ENCODE data around the gene COL25A1.

COL25A1 gene

GRCh38 chr4:109046471-109047201 is 255.8 kb downstream of the COL25A1 start:
- no peak for DNase-seq (ENCODE audit: extremely low spot score)
- POLR2A ChIA-PET: no interaction called here
- TF ChIP-seq SP1 (IDR thresholded peaks at IDR 0.05) (no peak), ZNF384 (IDR thresholded peaks at IDR 0.05) (no peak), ARNT (IDR thresholded peaks at IDR 0.05) (no peak)
- CTCF ChIA-PET: interaction anchor here (1.3 kb wide), 1 partner anchor 9 kb away, joined by 4 read pairs; no protein-coding TSS in a partner anchor

GRCh38 chr4:109044431-109044830 is 258.0 kb downstream of the COL25A1 start:
- ChIA-PET CTCF (no interaction called here), POLR2A (no interaction called here)
- no peak for DNase-seq (ENCODE audit: extremely low spot score)
- TF ChIP-seq PKNOX1 (IDR thresholded peaks at IDR 0.05): no peak
- no peak for TF ChIP-seq FOXK2 (IDR thresholded peaks at IDR 0.05)
- TF ChIP-seq SP1 (IDR thresholded peaks at IDR 0.05): no peak
- TF ChIP-seq HDGF (IDR thresholded peaks at IDR 0.05; ENCODE audit: borderline replicate concordance): no peak
- no peak for TF ChIP-seq NFRKB (IDR thresholded peaks at IDR 0.05)
- TF ChIP-seq L3MBTL2 (conservative IDR thresholded peaks at IDR 0.05): no peak
- TF ChIP-seq ELF4 (IDR thresholded peaks at IDR 0.05): no peak
- TF ChIP-seq BHLHE40 (IDR thresholded peaks at IDR 0.05; ENCODE audit: borderline replicate concordance): no peak
- TF ChIP-seq TARDBP (IDR thresholded peaks at IDR 0.05): no peak
- TF ChIP-seq LEF1 (IDR thresholded peaks at IDR 0.05; ENCODE audit: borderline replicate concordance): no peak
- TF ChIP-seq FOXA1 (IDR thresholded peaks at IDR 0.05): no peak
- TF ChIP-seq ZNF384 (IDR thresholded peaks at IDR 0.05): no peak
- no peak for TF ChIP-seq FOXM1 (IDR thresholded peaks at IDR 0.05; ENCODE audit: borderline replicate concordance)
- TF ChIP-seq ARNT (IDR thresholded peaks at IDR 0.05): no peak
- no peak for TF ChIP-seq CTBP1 (IDR thresholded peaks at IDR 0.05; ENCODE audit: borderline replicate concordance)
- no peak for TF ChIP-seq SUZ12 (IDR thresholded peaks at IDR 0.05)

GRCh38 chr4:109043286-109043685 is 259.2 kb downstream of the COL25A1 start:
- ChIA-PET CTCF (no interaction called here), POLR2A (no interaction called here)
- peak; percentile 87 for TF ChIP-seq PKNOX1 (IDR thresholded peaks at IDR 0.05)
- no peak for TF ChIP-seq L3MBTL2 (conservative IDR thresholded peaks at IDR 0.05)
- DNase-seq (ENCODE audit: extremely low spot score): no peak

GRCh38 chr4:109041463-109042360 is 260.7 kb downstream of the COL25A1 start:
- no peak for DNase-seq (ENCODE audit: extremely low spot score)
- POLR2A ChIA-PET: no interaction called here
- no peak for TF ChIP-seq ZNF384 (IDR thresholded peaks at IDR 0.05)
- TF ChIP-seq PKNOX1 (IDR thresholded peaks at IDR 0.05): no peak
- no peak for TF ChIP-seq LEF1 (IDR thresholded peaks at IDR 0.05; ENCODE audit: borderline replicate concordance)
- no peak for TF ChIP-seq TARDBP (IDR thresholded peaks at IDR 0.05)
- TF ChIP-seq CTBP1 (IDR thresholded peaks at IDR 0.05; ENCODE audit: borderline replicate concordance): no peak
- no peak for TF ChIP-seq SP1 (IDR thresholded peaks at IDR 0.05)
- TF ChIP-seq BHLHE40 (IDR thresholded peaks at IDR 0.05; ENCODE audit: borderline replicate concordance): no peak
- no peak for TF ChIP-seq HDGF (IDR thresholded peaks at IDR 0.05; ENCODE audit: borderline replicate concordance)
- TF ChIP-seq SUZ12 (IDR thresholded peaks at IDR 0.05): no peak
- no peak for TF ChIP-seq FOXK2 (IDR thresholded peaks at IDR 0.05)
- no peak for TF ChIP-seq FOXA1 (IDR thresholded peaks at IDR 0.05)
- TF ChIP-seq ARNT (IDR thresholded peaks at IDR 0.05): no peak
- TF ChIP-seq ELF4 (IDR thresholded peaks at IDR 0.05): no peak
- no peak for TF ChIP-seq NFRKB (IDR thresholded peaks at IDR 0.05)
- CTCF ChIA-PET: no interaction called here

- no peak for TF ChIP-seq HDGF (IDR thresholded peaks at IDR 0.05; ENCODE audit: borderline replicate concordance)
- DNase-seq (ENCODE audit: extremely low spot score): no peak
- ChIA-PET CTCF (no interaction called here), POLR2A (no interaction called here)
These were observed 262.0 kb downstream of the COL25A1 start for GRCh38 chr4:109040441-109040840.

- ChIA-PET CTCF (no interaction called here), POLR2A (no interaction called here)
- no peak for TF ChIP-seq BHLHE40 (IDR thresholded peaks at IDR 0.05; ENCODE audit: borderline replicate concordance)
- no peak for TF ChIP-seq ZNF384 (IDR thresholded peaks at IDR 0.05)
- no peak for TF ChIP-seq LEF1 (IDR thresholded peaks at IDR 0.05; ENCODE audit: borderline replicate concordance)
- no peak for TF ChIP-seq FOXA1 (IDR thresholded peaks at IDR 0.05)
- no peak for TF ChIP-seq FOXK2 (IDR thresholded peaks at IDR 0.05)
- no peak for TF ChIP-seq SUZ12 (IDR thresholded peaks at IDR 0.05)
- TF ChIP-seq PKNOX1 (IDR thresholded peaks at IDR 0.05): no peak
- no peak for TF ChIP-seq TARDBP (IDR thresholded peaks at IDR 0.05)
- no peak for TF ChIP-seq NFRKB (IDR thresholded peaks at IDR 0.05)
- DNase-seq (ENCODE audit: extremely low spot score): no peak
These were observed 265.4 kb downstream of the COL25A1 start for GRCh38 chr4:109037026-109037425.
